Breast epithelium (tissue), 3 donors: Measurements from ENCODE around the gene SRGAP3.

ENCODE experiments used
- POLR2A ChIP-seq: fragments of 450-650 bp; IDR thresholded peaks from one replicate; pipeline ENCODE4 v1.6.1; 2016; ENCODE audit warnings: antibody characterized with exemption, mild to moderate bottlenecking, moderate library complexity
- TF ChIP-seq, protein P1 (sequence below), 3 donors: fragments of 450-650 bp; IDR thresholded peaks; one replicate each; pipeline ENCODE4 v1.5.1; 2016 to 2017; ENCODE audit warnings: antibody characterized with exemption in 3 of 3, mild to moderate bottlenecking in 3 of 3, moderate library complexity in 3 of 3

DNA sequence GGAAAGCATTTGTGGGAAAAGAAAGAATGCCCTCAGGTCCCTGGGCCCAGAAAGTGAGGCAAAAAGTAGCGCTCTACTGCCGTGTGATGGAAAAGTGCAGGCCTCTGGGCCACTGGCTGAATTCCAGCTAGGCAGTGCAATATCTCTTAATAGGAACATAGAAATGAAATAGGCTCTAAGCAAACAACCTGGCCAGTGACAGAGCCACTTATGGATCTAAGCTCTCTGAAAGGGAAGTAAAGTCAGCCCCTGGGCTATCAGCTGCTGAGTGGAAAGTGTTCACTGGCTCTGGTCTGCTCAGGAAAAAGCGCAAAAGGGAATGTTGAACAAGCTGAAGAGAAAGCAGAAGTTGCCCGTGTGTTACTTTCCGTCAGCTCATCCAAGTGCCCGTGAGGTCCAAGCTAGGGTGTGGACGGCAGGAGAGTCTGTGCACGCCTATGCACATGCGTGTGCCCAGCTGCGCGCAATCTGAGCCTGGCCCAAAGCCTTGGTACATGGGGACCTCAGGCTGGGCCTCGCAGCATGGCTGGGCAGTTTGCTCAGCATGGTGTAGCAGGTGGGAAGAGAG, 212.2 kb downstream of the SRGAP3 start:
- TF ChIP-seq, protein P1, sequence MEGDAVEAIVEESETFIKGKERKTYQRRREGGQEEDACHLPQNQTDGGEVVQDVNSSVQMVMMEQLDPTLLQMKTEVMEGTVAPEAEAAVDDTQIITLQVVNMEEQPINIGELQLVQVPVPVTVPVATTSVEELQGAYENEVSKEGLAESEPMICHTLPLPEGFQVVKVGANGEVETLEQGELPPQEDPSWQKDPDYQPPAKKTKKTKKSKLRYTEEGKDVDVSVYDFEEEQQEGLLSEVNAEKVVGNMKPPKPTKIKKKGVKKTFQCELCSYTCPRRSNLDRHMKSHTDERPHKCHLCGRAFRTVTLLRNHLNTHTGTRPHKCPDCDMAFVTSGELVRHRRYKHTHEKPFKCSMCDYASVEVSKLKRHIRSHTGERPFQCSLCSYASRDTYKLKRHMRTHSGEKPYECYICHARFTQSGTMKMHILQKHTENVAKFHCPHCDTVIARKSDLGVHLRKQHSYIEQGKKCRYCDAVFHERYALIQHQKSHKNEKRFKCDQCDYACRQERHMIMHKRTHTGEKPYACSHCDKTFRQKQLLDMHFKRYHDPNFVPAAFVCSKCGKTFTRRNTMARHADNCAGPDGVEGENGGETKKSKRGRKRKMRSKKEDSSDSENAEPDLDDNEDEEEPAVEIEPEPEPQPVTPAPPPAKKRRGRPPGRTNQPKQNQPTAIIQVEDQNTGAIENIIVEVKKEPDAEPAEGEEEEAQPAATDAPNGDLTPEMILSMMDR (IDR thresholded peaks at IDR 0.05): no peak
- no peak for TF ChIP-seq POLR2A
